ENCODE measurements around the gene NR2F1-AS1.

Gene NR2F1-AS1

GRCh38 chr5:93385655-93386054, 195.4 kb downstream of the NR2F1-AS1 start:
- DNase-seq (ENCODE audit: low spot score) = no peak

- DNase-seq (ENCODE audit: low spot score) = no peak
Measured at GRCh38 chr5:93384995-93385394, 196.0 kb downstream of the NR2F1-AS1 start.

GRCh38 chr5:93384026-93384425, 197.0 kb downstream of the NR2F1-AS1 start:
- DNase-seq (ENCODE audit: low spot score) = no peak

GRCh38 chr5:93382188-93382825, 198.7 kb downstream of the NR2F1-AS1 start:
- no peak for DNase-seq (ENCODE audit: low spot score)

DNA sequence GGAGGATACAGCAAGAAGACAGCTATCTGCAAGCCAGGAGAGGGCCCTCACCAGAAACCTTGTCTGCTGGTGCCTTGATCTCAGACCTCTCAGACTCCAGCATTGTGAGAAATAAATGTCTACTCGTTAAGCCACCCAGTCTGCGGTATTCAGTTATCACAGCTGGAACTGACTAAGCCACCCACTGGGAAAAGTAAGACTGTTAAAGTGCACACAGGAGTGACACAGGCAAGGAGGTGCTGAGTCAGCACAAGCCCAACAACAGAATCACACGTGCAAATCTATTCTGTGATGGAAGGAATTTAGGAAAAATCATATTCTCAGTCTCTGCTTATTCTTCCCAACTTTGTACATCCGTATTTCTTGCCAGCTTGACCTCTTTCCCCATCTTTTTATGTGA, 200.0 kb downstream of the NR2F1-AS1 start:
- DNase-seq (ENCODE audit: low spot score) = no peak

DNA sequence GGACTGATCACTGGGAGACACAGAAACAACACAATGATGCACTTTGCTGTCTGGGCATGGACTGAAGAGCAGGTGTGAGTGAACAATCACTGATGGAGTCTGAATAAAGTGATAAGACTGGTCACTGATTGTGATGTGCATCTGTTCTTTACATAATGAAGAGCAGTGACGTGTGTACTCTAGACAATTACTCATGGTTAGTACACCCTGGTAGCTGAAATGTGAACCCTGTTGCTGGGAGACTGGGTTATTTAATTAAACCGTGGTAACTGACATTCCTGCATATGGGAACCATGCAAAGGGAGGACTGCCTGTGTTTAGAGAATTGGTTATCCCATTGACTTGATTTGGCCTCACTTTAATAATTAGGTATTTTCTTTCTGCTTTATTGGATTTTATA, 202.9 kb downstream of the NR2F1-AS1 start:
- no peak for DNase-seq (ENCODE audit: low spot score)

- DNase-seq (ENCODE audit: low spot score) = no peak
Measured at GRCh38 chr5:93371893-93372292, 209.1 kb downstream of the NR2F1-AS1 start.

GRCh38 chr5:93364378-93364777, 216.6 kb downstream of the NR2F1-AS1 start:
- no peak for DNase-seq (ENCODE audit: low spot score)

DNA sequence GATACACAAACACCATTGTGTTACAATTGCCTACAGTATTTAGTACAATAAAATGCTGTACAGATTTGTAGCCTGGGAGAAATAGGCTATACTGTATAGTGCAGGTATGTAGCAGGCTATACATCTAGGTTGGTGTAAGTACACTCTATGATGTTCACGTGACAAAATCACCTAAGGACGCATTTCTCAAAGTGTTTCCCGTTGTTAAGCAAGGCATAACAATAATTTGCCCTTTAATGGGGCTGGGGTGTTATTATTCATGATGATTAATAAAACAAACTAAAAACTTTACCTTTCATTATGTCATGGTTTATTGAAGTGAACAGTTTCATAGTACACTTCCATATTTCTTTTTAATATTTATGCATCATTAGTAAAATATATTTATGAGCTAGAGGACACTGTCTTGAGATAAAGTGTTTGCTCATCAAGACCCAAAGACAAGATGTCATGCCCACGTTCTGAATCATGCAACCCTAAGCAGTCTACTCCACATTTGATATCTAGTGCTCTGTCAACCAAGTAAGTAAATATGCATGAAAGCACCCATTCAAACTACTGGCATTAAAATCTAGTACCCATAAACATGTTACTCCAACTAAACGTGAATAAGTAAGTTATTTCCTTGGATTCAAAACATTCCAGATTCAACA, 220.5 kb downstream of the NR2F1-AS1 start:
- no peak for DNase-seq (ENCODE audit: low spot score)

DNA sequence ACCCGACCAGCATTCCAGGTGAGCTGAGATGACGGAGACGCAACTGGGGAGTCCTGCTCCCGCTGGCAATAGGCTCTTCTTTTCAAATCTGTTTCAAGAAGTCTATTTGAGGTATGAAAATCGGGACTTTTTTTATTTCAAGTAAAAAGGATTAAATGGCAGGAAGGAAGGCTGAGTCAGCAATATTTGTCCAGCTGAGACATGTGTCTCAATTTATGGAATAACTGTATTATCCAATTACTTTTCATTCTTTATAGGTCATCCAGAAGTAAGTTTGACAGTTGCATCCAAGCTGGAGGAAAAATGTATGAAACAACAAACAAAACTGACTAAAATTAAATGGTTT, 221.1 kb downstream of the NR2F1-AS1 start:
- peak; percentile 60 for DNase-seq (ENCODE audit: low spot score)
